Activated B cell treated with CpG ODN at 0.5 μM for 24 hours (primary cell): ENCODE results near the gene COL25A1. TPM values are rescaled to one million over a fixed set of nuclear protein-coding genes. Genes with fewer than 3 reads are reported as not detected.

ENCODE experiments used
- ATAC-seq: fragments of 200-7000 bp; cut with Tn5 transposase; one replicate; pipeline ENCODE4 v1.10.0; 2021; ENCODE audit warnings: low read depth, mild to moderate bottlenecking, moderate library complexity
- CTCF ChIA-PET: fragments of 350-600 bp; sonication (Branson Sonifier 250); formaldehyde crosslinking; loops from one replicate; lab custom pipeline; 2021; ENCODE audit warnings: antibody characterized with exemption; lab: Charles Lee
- POLR2A ChIA-PET: fragments of 350-600 bp; sonication (Branson Sonifier 250); formaldehyde crosslinking; loops from one replicate; lab custom pipeline; 2021; ENCODE audit warnings: antibody characterized with exemption; lab: Charles Lee
- DNase-seq: peaks from one replicate; pipeline ENCODE4 v3.0.0; 2022
- H3K27ac Mint-ChIP-seq: one replicate; pipeline ENCODE4 v1.8.0; 2020; ENCODE audit warnings: mixed read lengths
- H3K27me3 Mint-ChIP-seq: one replicate; pipeline ENCODE4 v1.8.0; 2021; ENCODE audit warnings: mixed read lengths
- H3K36me3 Mint-ChIP-seq: one replicate; pipeline ENCODE4 v1.8.0; 2021; ENCODE audit warnings: low read depth, mixed read lengths
- H3K4me1 Mint-ChIP-seq: one replicate; pipeline ENCODE4 v1.8.0; 2021; ENCODE audit warnings: mixed read lengths
- H3K4me3 Mint-ChIP-seq: one replicate; pipeline ENCODE4 v1.8.0; 2020; ENCODE audit warnings: mild to moderate bottlenecking, mixed read lengths
- H3K9me3 Mint-ChIP-seq: one replicate; pipeline ENCODE4 v1.8.0; 2020; ENCODE audit warnings: mixed read lengths
- CTCF ChIP-seq: fragments of 200-600 bp; IDR thresholded peaks from one replicate; pipeline ENCODE4 v1.8.0; 2022; ENCODE audit warnings: antibody characterized with exemption, mild to moderate bottlenecking
- intact Hi-C: fragments of 100-400 bp; cut with micrococcal nuclease; formaldehyde crosslinking; loops from one replicate; pipeline ENCODE4 v1.15.1; 2024
- total RNA-seq: library from RNA; stranded (reverse); gene quantifications from 2 replicates; pipeline ENCODE4 v1.2.3, GENCODE V29; 2022

The COL25A1 gene
- total RNA-seq, 1 donor from 2014 or later, result not detected

GRCh38 chr4:108838451-108838850 lies 464.0 kb downstream of the COL25A1 start:
- no peaks in the 10 kb centered on the region for H3K9me3 Mint-ChIP-seq
- no peaks in the 10 kb centered on the region for H3K36me3 Mint-ChIP-seq
- ChIA-PET POLR2A (no interaction called here), CTCF (no interaction called here)
- H3K27me3 Mint-ChIP-seq, result no peaks in the 10 kb centered on the region
- intact Hi-C loops, result loop anchor here (10.0 kb wide), 1 partner anchor 566 kb away; no protein-coding TSS in a partner anchor
- no peak overlapping the region for H3K27ac Mint-ChIP-seq
- no peak for ATAC-seq
- no peak overlapping the region for H3K4me3 Mint-ChIP-seq
- DNase-seq, result no peak
- no peak for TF ChIP-seq CTCF
- no peaks in the 10 kb centered on the region for H3K4me1 Mint-ChIP-seq

- H3K4me1 Mint-ChIP-seq, result no peaks in the 10 kb centered on the region
- POLR2A ChIA-PET, result no interaction called here
- H3K27ac Mint-ChIP-seq, result no peak overlapping the region
- CTCF ChIA-PET, result no interaction called here
- DNase-seq, result no peak
- H3K4me3 Mint-ChIP-seq, result no peak overlapping the region
- no peak for ATAC-seq
- H3K9me3 Mint-ChIP-seq, result no peaks in the 10 kb centered on the region
- no peaks in the 10 kb centered on the region for H3K36me3 Mint-ChIP-seq
- intact Hi-C loops, result loop anchor here (10.0 kb wide), 1 partner anchor 570 kb away; no protein-coding TSS in a partner anchor
- no peak for TF ChIP-seq CTCF
- peaks cover 2% of the 10 kb centered on the region for H3K27me3 Mint-ChIP-seq
Observed at GRCh38 chr4:108834835-108835384, 467.5 kb downstream of the COL25A1 start.

- Mint-ChIP-seq H3K36me3 (no peaks in the 10 kb centered on the region), H3K27ac (no peak overlapping the region), H3K27me3 (peaks cover 3% of the 10 kb centered on the region), H3K4me3 (no peak overlapping the region), H3K9me3 (no peaks in the 10 kb centered on the region), H3K4me1 (no peaks in the 10 kb centered on the region)
- CTCF ChIA-PET, result no interaction called here
- ATAC-seq (no peak), DNase-seq (no peak)
- POLR2A ChIA-PET, result no interaction called here
- no peak for TF ChIP-seq CTCF
- intact Hi-C loops, result loop anchor here (10.0 kb wide), 1 partner anchor 571 kb away; no protein-coding TSS in a partner anchor
Observed at GRCh38 chr4:108834166-108834834, 468.2 kb downstream of the COL25A1 start.

GRCh38 chr4:108833046-108833445 lies 469.4 kb downstream of the COL25A1 start:
- ChIA-PET POLR2A (no interaction called here), CTCF (no interaction called here)
- no peak for TF ChIP-seq CTCF
- Mint-ChIP-seq H3K27me3 (peaks cover 6% of the 10 kb centered on the region), H3K36me3 (no peaks in the 10 kb centered on the region), H3K4me3 (no peak overlapping the region), H3K27ac (no peak overlapping the region), H3K4me1 (no peaks in the 10 kb centered on the region), H3K9me3 (no peaks in the 10 kb centered on the region)
- ATAC-seq (no peak), DNase-seq (no peak)
- intact Hi-C loops, result loop anchor here (10.0 kb wide), 1 partner anchor 572 kb away; no protein-coding TSS in a partner anchor

- CTCF ChIA-PET, result no interaction called here
- peaks cover 6% of the 10 kb centered on the region for H3K27me3 Mint-ChIP-seq
- no peak for DNase-seq
- H3K4me1 Mint-ChIP-seq, result no peaks in the 10 kb centered on the region
- no peaks in the 10 kb centered on the region for H3K36me3 Mint-ChIP-seq
- TF ChIP-seq CTCF, result no peak
- POLR2A ChIA-PET, result no interaction called here
- no peak for ATAC-seq
- H3K4me3 Mint-ChIP-seq, result no peak overlapping the region
- no peaks in the 10 kb centered on the region for H3K9me3 Mint-ChIP-seq
- intact Hi-C loops, result loop anchor here (10.0 kb wide), 1 partner anchor 573 kb away; no protein-coding TSS in a partner anchor
- H3K27ac Mint-ChIP-seq, result no peak overlapping the region
Observed at GRCh38 chr4:108831886-108832285, 470.6 kb downstream of the COL25A1 start.
